H9 (cell line): ENCODE results near the gene DLG2. TPM values are rescaled to one million over a fixed set of nuclear protein-coding genes. Genes with fewer than 3 reads are reported as not detected.

Source experiments
- DNase-seq: peaks from one replicate; pipeline ENCODE4 v3.0.0-alpha.2; 2017
- H2AFZ ChIP-seq: one replicate; pipeline ENCODE4 v1.6.1; 2013; ENCODE audit warnings: mild to moderate bottlenecking, low read length, control low read depth, moderate library complexity
- H2AK5ac ChIP-seq: 2 replicates; pipeline ENCODE4 v1.6.1; 2013; ENCODE audit warnings: low read length, control low read depth, mixed read lengths; ENCODE audit not compliant: insufficient read length
- H2BK120ac ChIP-seq: one replicate; pipeline ENCODE4 v1.6.1; 2013; ENCODE audit warnings: low read depth, mild to moderate bottlenecking, low read length, control low read depth, inconsistent platforms; ENCODE audit not compliant: poor library complexity, severe bottlenecking
- H2BK12ac ChIP-seq: 2 replicates; pipeline ENCODE4 v1.6.1; 2013; ENCODE audit warnings: low read length, control low read depth, mixed read lengths, low read depth; ENCODE audit not compliant: insufficient read length
- H2BK15ac ChIP-seq: 2 replicates; pipeline ENCODE4 v1.6.1; 2013; ENCODE audit warnings: low read depth, low read length, control low read depth
- H2BK20ac ChIP-seq: one replicate; pipeline ENCODE4 v1.6.1; 2013; ENCODE audit warnings: low read depth, mild to moderate bottlenecking, low read length, control low read depth, inconsistent platforms; ENCODE audit not compliant: poor library complexity, severe bottlenecking
- H2BK5ac ChIP-seq: 2 replicates; pipeline ENCODE4 v1.6.1; 2013; ENCODE audit warnings: low read length, control low read depth, mixed read lengths; ENCODE audit not compliant: insufficient read length
- H3K14ac ChIP-seq: 2 replicates; pipeline ENCODE4 v1.6.1; 2013; ENCODE audit warnings: low read length, control low read depth; ENCODE audit not compliant: insufficient read depth
- H3K18ac ChIP-seq: 2 replicates; pipeline ENCODE4 v1.6.1; 2013; ENCODE audit warnings: low read depth, mild to moderate bottlenecking, mixed read lengths, low read length, control low read depth; ENCODE audit not compliant: insufficient read length
- H3K23ac ChIP-seq: 2 replicates; pipeline ENCODE4 v1.6.1; 2013; ENCODE audit warnings: low read length, control low read depth, mixed read lengths, low read depth; ENCODE audit not compliant: insufficient read length
- H3K23me2 ChIP-seq: 2 replicates; pipeline ENCODE4 v1.6.1; 2013; ENCODE audit warnings: low read depth, mild to moderate bottlenecking, mixed read lengths, low read length, control low read depth; ENCODE audit not compliant: insufficient read length, poor library complexity, severe bottlenecking
- H3K27ac ChIP-seq: 2 replicates; pipeline ENCODE4 v1.5.1; 2013; ENCODE audit warnings: low read length, control low read depth, mixed read lengths, low read depth; ENCODE audit not compliant: insufficient read length
- H3K27me3 ChIP-seq: 2 replicates; pipeline ENCODE4 v1.6.1; 2013; ENCODE audit warnings: low read length, control low read depth, inconsistent platforms; ENCODE audit not compliant: insufficient read depth
- H3K4ac ChIP-seq: 2 replicates; pipeline ENCODE4 v1.6.1; 2013; ENCODE audit warnings: low read depth, mild to moderate bottlenecking, control low read depth, inconsistent platforms, low read length, moderate library complexity
- H3K4me1 ChIP-seq: 2 replicates; pipeline ENCODE4 v1.6.1; 2013; ENCODE audit warnings: low read length, control low read depth, inconsistent platforms; ENCODE audit not compliant: insufficient read depth
- H3K4me2 ChIP-seq: 2 replicates; pipeline ENCODE4 v1.6.1; 2013; ENCODE audit warnings: low read length, control low read depth, mixed read lengths; ENCODE audit not compliant: insufficient read length, insufficient read depth
- H3K56ac ChIP-seq: 2 replicates; pipeline ENCODE4 v1.6.1; 2013; ENCODE audit warnings: low read depth, mild to moderate bottlenecking, mixed read lengths, low read length, control low read depth; ENCODE audit not compliant: insufficient read length
- H3K79me1 ChIP-seq: 2 replicates; pipeline ENCODE4 v1.6.1; 2013; ENCODE audit warnings: low read depth, mild to moderate bottlenecking, moderate library complexity, low read length, control low read depth, inconsistent platforms; ENCODE audit not compliant: insufficient read depth, poor library complexity, severe bottlenecking
- H3K79me2 ChIP-seq: 2 replicates; pipeline ENCODE4 v1.6.1; 2013; ENCODE audit warnings: low read length, control low read depth, inconsistent platforms; ENCODE audit not compliant: insufficient read depth
- H3K9ac ChIP-seq: 2 replicates; pipeline ENCODE4 v1.6.1; 2013; ENCODE audit warnings: low read length, control low read depth, mixed read lengths; ENCODE audit not compliant: insufficient read length; ENCODE audit errors: extremely low read depth
- H3K9me3 ChIP-seq: one replicate; pipeline ENCODE4 v1.6.1; 2013; ENCODE audit warnings: low read depth, low read length, inconsistent platforms; ENCODE audit not compliant: control insufficient read depth
- H3T11ph ChIP-seq: one replicate; pipeline ENCODE4 v1.6.1; 2013; ENCODE audit warnings: mild to moderate bottlenecking, low read length, control low read depth, inconsistent platforms
- H4K20me1 ChIP-seq: one replicate; pipeline ENCODE4 v1.6.1; 2013; ENCODE audit not compliant: control insufficient read depth, insufficient read length, insufficient read depth
- H4K5ac ChIP-seq: 2 replicates; pipeline ENCODE4 v1.6.1; 2013; ENCODE audit warnings: low read depth, mild to moderate bottlenecking, mixed read lengths, low read length, control low read depth; ENCODE audit not compliant: insufficient read length
- H4K8ac ChIP-seq: replicated peaks from 2 replicates; pipeline ENCODE4 v1.6.1; 2013; ENCODE audit warnings: low read length, control low read depth, mixed read lengths, low read depth; ENCODE audit not compliant: insufficient read length
- H4K91ac ChIP-seq: 2 replicates; pipeline ENCODE4 v1.6.1; 2013; ENCODE audit warnings: low read depth, mild to moderate bottlenecking, moderate library complexity, mixed read lengths, low read length, control low read depth; ENCODE audit not compliant: insufficient read length
- H3K27ac Mint-ChIP-seq, 3 experiments: 2 replicates in 2 of 3; 3 replicates in 1 of 3; pipeline ENCODE4 v1.8.0; 2020 to 2021; ENCODE audit warnings: mixed read lengths in 3 of 3, mild to moderate bottlenecking in 1 of 3, moderate library complexity in 1 of 3
- H3K27me3 Mint-ChIP-seq: 2 replicates; pipeline ENCODE4 v1.8.0; 2021; ENCODE audit warnings: low read depth, mild to moderate bottlenecking, moderate library complexity, mixed read lengths
- H3K36me3 Mint-ChIP-seq, 3 experiments: 2 replicates in 2 of 3; 3 replicates in 1 of 3; pipeline ENCODE4 v1.8.0; 2020 to 2021; ENCODE audit warnings: low read depth in 3 of 3, mixed read lengths in 3 of 3; ENCODE audit not compliant: insufficient read depth in 1 of 3
- H3K4me1 Mint-ChIP-seq, 2 experiments: 2 replicates each; pipeline ENCODE4 v1.8.0; 2020; ENCODE audit warnings: mixed read lengths in 2 of 2
- H3K4me3 Mint-ChIP-seq, 2 experiments: 2 replicates in 1 of 2; 3 replicates in 1 of 2; pipeline ENCODE4 v1.8.0; 2020 to 2021; ENCODE audit warnings: mild to moderate bottlenecking in 2 of 2, mixed read lengths in 2 of 2, moderate library complexity in 1 of 2
- H3K9me3 Mint-ChIP-seq, 2 experiments: 2 replicates in 1 of 2; 3 replicates in 1 of 2; pipeline ENCODE4 v1.8.0; 2020; ENCODE audit warnings: mild to moderate bottlenecking in 2 of 2, mixed read lengths in 2 of 2, moderate library complexity in 1 of 2
- WGBS: extraction: QIAGEN DNeasy Blood & Tissue Kit; methylation state at CpG from one replicate; pipeline ENCODE4 v1.1.7; 2013; ENCODE audit warnings: missing lambda C conversion rate, low lambda C conversion rate, mixed read lengths; ENCODE audit not compliant: insufficient read length; ENCODE audit errors: extremely low coverage; 5-methylcytosine and 5-hydroxymethylcytosine counted together
- total RNA-seq: library from RNA; stranded (reverse); gene quantifications from 2 replicates; pipeline ENCODE4 v1.2.1, GENCODE V29; 2021
- TF ChIP-seq, protein P1 (sequence below): fragments of 200-600 bp; sonication (generic); conservative IDR thresholded peaks from 3 replicates; pipeline ENCODE4 v1.8.0; 2021; ENCODE audit warnings: antibody characterized with exemption, mild to moderate bottlenecking

Gene DLG2
- total RNA-seq, 1 experiment from 2014 or later = 8.0 TPM

DNA sequence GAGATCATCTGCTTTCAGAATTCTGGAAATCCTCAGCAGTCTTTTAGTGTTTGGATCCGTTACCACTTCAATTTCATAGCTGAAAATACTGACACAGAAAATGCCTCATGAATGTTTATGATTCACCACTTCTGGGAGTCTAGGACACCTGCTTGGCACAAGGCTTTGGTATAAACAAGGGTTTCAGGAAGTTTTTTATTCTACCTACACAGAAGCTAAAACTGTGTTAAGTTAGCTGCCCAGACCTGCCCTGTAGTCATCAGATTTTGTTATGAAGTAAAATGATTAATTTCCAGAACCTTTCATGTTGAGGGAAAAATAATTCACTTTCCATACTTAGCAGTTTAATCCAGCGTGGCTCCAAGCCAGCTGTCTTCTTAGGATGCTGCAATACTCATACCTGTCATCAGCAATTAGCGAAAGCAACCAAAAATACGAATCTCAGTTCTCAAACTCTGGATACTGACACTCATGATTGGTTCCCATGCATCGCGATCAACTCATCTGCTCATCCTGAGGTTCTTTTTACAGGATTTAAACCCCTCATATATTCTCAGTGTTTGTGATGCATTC lies 1882.4 kb downstream of the DLG2 start:
- TF ChIP-seq, protein P1, sequence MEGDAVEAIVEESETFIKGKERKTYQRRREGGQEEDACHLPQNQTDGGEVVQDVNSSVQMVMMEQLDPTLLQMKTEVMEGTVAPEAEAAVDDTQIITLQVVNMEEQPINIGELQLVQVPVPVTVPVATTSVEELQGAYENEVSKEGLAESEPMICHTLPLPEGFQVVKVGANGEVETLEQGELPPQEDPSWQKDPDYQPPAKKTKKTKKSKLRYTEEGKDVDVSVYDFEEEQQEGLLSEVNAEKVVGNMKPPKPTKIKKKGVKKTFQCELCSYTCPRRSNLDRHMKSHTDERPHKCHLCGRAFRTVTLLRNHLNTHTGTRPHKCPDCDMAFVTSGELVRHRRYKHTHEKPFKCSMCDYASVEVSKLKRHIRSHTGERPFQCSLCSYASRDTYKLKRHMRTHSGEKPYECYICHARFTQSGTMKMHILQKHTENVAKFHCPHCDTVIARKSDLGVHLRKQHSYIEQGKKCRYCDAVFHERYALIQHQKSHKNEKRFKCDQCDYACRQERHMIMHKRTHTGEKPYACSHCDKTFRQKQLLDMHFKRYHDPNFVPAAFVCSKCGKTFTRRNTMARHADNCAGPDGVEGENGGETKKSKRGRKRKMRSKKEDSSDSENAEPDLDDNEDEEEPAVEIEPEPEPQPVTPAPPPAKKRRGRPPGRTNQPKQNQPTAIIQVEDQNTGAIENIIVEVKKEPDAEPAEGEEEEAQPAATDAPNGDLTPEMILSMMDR = no peak
- no peaks in the 10 kb centered on the region for H3K4me1 Mint-ChIP-seq
- Histone ChIP-seq H2BK5ac (no peak overlapping the region), H3K27ac (no peak overlapping the region), H3K23me2 (no peaks in the 10 kb centered on the region), H2AK5ac (no peak overlapping the region), H3K79me2 (no peaks in the 10 kb centered on the region), H3K4ac (no peak overlapping the region), H4K91ac (no peak overlapping the region), H3K9me3 (no peaks in the 10 kb centered on the region), H2BK120ac (no peak overlapping the region), H2BK20ac (no peak overlapping the region), H2BK15ac (no peak overlapping the region), H3T11ph (no peak overlapping the region), H3K9ac (no peak overlapping the region), H2AFZ (no peak overlapping the region), H4K8ac (no peak overlapping the region), H4K5ac (no peak overlapping the region), H3K56ac (no peak overlapping the region), H3K79me1 (no peaks in the 10 kb centered on the region), H3K4me1 (no peaks in the 10 kb centered on the region), H3K14ac (no peak overlapping the region), H3K27me3 (no peaks in the 10 kb centered on the region), H3K4me2 (no peak overlapping the region), H3K23ac (no peak overlapping the region), H2BK12ac (no peak overlapping the region), H4K20me1 (no peaks in the 10 kb centered on the region), H3K18ac (no peak overlapping the region)
- no peak for DNase-seq
- peaks cover 0 to 2% (median 0%) of the 10 kb centered on the region in 3 experiments; a peak in 2 of 7 replicates for H3K36me3 Mint-ChIP-seq
- no CpG with 5 or more reads among the region's 6 CpGs for WGBS
- H3K4me3 Mint-ChIP-seq = no peak overlapping the region
- H3K27me3 Mint-ChIP-seq = no peaks in the 10 kb centered on the region
- H3K27ac Mint-ChIP-seq = no peak overlapping the region
- peaks cover 7 to 11% of the 10 kb centered on the region in 2 experiments; a peak in 4 of 5 replicates for H3K9me3 Mint-ChIP-seq
